ENCODE measurements around the gene RALGAPA1.

DNA sequence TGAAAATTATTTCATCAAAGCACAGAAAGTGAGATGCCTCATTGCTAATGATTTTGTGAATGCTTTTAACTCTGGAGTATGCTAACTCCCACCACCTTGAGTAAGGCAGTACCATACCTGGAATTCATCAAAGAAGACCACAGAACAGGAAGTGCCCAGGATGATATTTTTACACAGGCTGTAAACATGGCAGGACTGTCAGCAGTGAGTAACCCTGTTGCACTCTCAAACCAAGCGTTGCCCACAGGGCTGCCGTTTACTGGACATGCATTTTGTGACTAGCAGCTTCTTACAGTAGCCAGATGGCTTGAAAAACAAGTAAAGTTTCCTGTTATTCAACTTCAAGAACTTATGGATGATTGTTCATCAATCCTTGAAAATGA lies 42.4 kb downstream of the RALGAPA1 start:
- TF ChIP-seq, protein P1, sequence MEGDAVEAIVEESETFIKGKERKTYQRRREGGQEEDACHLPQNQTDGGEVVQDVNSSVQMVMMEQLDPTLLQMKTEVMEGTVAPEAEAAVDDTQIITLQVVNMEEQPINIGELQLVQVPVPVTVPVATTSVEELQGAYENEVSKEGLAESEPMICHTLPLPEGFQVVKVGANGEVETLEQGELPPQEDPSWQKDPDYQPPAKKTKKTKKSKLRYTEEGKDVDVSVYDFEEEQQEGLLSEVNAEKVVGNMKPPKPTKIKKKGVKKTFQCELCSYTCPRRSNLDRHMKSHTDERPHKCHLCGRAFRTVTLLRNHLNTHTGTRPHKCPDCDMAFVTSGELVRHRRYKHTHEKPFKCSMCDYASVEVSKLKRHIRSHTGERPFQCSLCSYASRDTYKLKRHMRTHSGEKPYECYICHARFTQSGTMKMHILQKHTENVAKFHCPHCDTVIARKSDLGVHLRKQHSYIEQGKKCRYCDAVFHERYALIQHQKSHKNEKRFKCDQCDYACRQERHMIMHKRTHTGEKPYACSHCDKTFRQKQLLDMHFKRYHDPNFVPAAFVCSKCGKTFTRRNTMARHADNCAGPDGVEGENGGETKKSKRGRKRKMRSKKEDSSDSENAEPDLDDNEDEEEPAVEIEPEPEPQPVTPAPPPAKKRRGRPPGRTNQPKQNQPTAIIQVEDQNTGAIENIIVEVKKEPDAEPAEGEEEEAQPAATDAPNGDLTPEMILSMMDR (conservative IDR thresholded peaks at IDR 0.05 in 1 of 2, IDR thresholded peaks at IDR 0.05 in 1 of 2; ENCODE audit: low read depth in 1 of 2, low read length in 2 of 2): no peak
- no peak for TF ChIP-seq EZH2 (IDR thresholded peaks at IDR 0.05; ENCODE audit: low read length, missing control alignments)

Measured in fibroblast of lung (primary cell).